Fibroblast of mammary gland (primary cell): ENCODE measurements around the gene NR6A1.

Source experiments
- DNase-seq: peaks from one replicate; pipeline ENCODE4 v3.0.0-alpha.2; 2010; ENCODE audit warnings: low read depth
- H3K4me3 ChIP-seq: 2 replicates; pipeline ENCODE4 v1.5.1; 2011; ENCODE audit warnings: low read depth, mild to moderate bottlenecking, low read length, moderate library complexity; ENCODE audit not compliant: control insufficient read depth
- CTCF ChIP-seq: conservative IDR thresholded peaks from 2 replicates; pipeline ENCODE4 v1.5.1; 2011; ENCODE audit warnings: low read depth, low read length, inconsistent platforms; ENCODE audit not compliant: control insufficient read depth, insufficient read depth

Gene NR6A1

DNA sequence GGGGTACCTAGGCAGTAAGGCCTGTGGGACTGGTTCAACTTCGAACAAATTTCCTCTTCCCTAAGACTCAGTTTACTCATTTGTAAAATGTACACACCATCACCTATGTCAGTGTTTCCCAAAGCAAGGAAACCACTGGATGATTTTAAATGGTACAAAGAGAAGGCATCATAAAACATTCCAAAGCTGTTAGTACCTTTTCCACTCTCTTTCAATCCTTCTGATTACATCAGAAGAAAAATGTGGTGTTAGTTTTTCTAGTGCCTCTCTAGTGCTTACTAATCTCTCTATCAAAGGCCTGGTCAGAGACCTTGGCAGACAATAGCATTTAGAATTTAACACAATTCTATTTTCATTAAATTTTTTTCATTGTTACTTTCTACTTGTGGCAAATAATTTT, 18.1 kb downstream of the NR6A1 start:
- no peak for TF ChIP-seq CTCF
- peak; percentile 52 for DNase-seq

GRCh38 chr9:124749781-124750180, 21.3 kb downstream of the NR6A1 start:
- no peak for DNase-seq
- no peak overlapping the region for H3K4me3 ChIP-seq
- no peak for TF ChIP-seq CTCF

More for the DNA sequence above, 18.1 kb downstream of the NR6A1 start:
- H3K4me3 ChIP-seq = no peak overlapping the region

GRCh38 chr9:124749284-124749683, 21.8 kb downstream of the NR6A1 start:
- DNase-seq = no peak
- no peak for TF ChIP-seq CTCF
- no peak overlapping the region for H3K4me3 ChIP-seq

- H3K4me3 ChIP-seq = no peak overlapping the region
- no peak for DNase-seq
- TF ChIP-seq CTCF = no peak
Measured at GRCh38 chr9:124747065-124747464, 24.0 kb downstream of the NR6A1 start.

DNA sequence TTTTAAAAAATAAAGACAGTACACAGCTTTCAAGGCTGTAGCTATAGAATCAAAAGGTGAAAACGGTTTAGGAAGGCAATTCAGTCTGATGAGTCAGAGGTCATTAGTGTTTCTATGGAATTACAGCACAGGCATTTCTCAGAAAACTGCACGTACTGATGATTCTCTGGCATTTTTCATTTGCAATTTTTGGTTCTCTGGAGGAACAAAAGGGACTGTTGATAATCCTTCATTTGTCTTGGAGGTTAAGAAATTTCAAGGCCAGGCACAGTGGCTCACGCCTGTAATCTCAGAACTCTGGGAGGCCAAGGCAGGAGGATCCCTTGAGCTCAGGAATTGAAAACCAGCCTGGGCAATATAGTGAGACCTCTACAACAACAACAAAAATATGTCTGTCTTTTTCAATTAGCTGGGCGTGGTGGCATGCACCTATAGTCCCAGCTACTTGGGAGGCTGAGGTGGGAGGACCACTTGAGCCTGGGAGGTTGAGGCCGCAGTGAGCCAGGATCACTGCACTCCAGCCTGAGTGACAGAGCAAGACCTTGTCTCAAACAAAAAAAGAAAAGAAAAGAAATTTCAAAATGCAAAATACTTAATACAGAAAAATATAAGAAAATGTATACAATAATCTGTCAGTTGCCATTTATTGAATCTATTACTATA, 27.3 kb downstream of the NR6A1 start:
- no peak for DNase-seq
- H3K4me3 ChIP-seq = no peak overlapping the region
- no peak for TF ChIP-seq CTCF

DNA sequence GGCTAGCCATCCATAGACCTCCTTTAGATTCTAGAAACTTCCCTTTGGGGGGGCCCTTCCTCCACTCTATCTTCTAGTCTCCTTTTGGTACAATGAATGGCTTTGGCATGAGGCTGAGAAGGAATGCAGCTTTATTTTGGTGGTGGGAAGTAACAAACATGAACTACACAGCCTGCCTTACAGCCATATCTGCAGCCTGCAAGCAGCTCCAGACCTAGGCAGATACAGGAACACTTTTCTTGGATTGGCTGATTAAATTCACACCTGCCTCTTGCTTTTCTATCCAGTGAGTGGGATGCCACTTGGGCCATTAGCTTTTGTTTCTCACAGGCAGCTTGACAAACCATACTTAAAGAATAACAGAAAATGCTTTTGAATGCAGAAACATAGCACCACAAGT, 28.2 kb downstream of the NR6A1 start:
- H3K4me3 ChIP-seq = no peak overlapping the region
- TF ChIP-seq CTCF = no peak
- DNase-seq = no peak

GRCh38 chr9:124741662-124742061, 29.4 kb downstream of the NR6A1 start:
- DNase-seq = no peak
- H3K4me3 ChIP-seq = no peak overlapping the region
- no peak for TF ChIP-seq CTCF
